NCI-H510A (cell line): Measurements from ENCODE around the gene PRICKLE1.

Experiments used
- DNase-seq: peaks from one replicate; lab custom pipeline; 2025; lab: John Stamatoyannopoulos, UW

The PRICKLE1 gene

DNA sequence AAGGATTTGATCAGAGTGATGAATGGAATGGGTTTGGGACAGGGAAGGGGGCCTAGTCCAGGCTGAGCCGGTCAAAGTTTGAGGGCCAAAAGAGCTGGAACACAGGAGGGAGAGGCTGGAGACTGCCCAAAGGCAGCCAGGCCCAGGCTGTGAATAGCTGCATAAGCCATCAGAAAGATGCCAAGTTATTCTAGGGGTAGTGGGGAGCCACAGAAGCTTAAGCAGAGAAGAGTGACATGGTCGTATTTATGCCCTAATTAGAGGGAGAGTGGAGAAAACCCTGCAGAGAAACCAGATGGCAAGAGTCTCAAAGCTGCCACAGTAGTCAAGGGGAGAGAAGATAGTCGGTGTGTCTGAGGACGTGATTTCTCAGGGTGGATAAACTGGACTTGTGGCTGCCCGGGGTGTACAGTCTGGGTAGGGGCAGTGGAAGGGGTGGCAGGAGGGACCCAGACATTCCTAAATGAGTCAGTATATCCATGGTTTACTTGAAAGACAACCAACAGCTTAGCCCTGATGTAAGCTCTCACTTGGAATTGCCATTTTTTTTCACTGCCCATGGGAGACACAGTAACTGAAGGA is 99.2 kb downstream of the PRICKLE1 start:
- DNase-seq, result no peak

DNA sequence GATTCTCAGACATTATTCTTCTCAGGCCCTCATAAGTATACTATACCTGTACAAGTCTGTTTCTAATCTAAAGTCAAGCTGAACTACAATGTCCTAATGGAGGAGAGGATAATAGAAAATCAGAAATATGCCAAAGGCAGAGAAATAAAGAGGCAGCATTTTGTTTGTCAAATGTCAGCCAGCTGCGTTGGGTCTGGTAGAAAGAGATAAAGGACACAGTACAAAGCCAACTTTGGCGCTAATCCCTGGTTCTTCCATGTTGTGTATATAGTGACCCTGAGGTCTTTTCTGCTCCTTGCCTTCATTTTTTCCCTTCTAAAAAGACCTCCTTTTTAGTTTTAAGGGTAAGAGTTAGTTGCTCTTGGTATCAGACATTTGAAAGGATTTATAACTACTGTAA is 103.1 kb downstream of the PRICKLE1 start:
- no peak for DNase-seq

DNA sequence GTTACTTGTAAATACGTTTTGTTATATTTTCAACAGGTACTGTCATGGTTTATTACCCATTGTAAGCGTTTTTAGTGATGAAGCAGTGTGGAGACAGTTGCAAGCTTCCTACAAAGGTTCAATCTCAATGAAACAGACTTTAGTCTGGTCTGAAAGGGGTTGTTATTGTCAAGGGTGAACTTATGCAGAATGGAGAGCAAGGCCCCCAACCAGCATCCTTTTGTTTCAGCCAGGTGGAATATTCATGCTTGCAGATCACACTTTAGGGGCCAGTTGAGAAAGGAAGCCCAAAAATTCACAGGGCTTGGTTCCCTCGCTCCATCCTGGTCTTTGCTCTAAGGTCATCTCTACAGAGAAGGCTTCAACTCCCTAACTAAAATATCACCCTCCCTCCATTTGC is 103.7 kb downstream of the PRICKLE1 start:
- no peak for DNase-seq

DNA sequence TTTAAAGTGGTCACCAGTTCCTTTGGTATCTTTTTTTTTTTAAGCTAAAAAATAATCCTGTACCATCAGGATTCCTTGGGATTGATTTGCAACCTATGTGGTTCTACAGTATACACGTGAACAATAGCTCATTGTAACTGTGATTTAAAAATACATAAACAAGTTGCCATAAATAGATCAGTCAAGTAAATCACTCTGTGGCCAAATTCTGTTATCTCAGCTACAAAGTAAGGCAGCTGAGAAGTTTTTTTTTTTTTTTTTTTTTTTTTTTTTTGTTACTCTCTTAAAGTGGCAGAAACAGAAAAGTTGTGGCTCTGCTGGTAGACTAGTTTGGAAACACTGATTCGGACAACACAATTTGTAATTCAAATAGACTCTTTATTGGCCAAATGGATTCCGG is 104.5 kb downstream of the PRICKLE1 start:
- DNase-seq, result no peak

DNA sequence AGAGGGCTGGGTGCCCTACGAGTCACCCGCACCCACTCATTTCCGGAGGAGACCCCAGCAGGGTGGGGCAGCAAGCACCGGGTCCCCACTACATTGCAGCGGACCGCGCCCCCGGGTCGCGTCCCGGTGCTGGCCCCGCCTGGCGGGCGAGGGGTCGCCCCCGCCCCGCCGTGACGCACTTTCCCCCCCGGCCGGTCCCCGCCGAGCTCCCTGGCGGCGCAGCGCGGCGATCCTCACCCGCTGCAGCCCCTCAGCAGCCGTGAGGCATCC is 106.1 kb downstream of the PRICKLE1 start:
- DNase-seq, result no peak

DNA sequence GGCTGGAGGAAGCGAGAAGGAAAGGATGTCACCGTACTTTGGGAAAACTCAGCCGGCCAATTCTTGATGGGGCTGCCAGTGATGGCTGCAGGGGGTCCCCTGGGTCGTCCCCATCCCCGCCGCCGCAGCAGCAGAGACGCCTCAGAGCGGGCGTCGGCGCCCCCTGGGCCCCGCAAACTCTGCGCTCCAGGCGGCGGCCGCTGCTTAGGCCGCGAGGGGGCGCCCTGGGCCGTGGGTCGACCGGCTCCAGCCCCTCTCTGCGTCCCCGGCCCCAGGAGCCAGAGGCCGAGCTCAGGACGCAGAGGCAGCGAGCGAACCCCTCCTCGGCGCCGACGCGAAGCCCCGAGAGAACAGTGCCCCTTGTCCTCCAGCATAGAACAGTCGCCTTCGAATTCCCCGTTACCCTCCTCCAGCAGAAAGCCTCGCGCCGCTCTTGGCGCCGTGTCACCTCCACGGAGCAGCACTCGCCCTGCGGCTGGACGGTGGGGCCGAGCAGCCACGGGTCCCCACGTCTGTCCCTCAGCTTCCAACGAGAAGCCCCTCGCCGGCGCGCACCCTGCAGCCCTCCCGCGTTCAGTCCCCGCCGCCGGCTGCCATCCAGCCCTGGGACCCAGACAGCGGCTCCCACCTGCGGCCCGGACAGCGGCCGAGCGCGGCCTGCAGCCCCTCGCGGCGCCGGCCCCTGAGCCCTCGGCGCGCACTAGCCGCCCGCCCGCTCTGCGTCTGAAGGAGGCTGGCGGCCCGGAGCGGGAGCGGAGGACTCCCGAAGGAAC is 106.6 kb downstream of the PRICKLE1 start:
- DNase-seq, result peak; percentile 27

DNA sequence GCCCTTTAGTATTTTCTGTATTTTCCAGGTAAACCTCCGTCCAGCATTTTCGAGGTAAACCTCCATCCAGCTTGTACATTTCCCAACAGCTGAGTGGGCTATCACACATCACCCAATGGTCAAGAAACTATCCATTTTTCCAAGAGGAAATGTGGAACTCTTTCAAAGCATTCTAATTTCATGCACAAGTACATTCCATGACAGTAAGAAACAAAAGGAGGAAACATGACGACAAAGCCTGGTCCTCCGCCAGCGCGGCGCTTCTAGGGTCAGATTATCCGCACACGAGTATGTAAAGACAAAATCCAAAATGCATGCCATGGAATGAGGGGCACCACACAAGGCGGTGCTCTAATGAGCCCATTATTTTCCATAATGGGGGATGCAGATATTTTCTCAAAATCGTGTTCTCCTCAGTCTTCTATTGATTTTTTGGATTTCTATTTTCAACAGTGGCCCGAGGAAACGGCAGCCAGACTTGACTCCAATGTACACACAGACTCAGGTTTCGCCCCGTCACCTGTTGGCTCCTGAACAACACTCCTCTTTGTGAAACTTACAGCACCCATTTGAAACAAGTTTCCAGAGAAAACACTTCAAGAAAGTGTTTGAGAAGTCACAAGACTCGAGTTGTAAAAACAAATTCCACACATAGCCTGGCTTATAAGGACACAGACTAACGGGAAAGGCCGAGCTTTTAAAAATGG is 107.4 kb downstream of the PRICKLE1 start:
- no peak for DNase-seq

DNA sequence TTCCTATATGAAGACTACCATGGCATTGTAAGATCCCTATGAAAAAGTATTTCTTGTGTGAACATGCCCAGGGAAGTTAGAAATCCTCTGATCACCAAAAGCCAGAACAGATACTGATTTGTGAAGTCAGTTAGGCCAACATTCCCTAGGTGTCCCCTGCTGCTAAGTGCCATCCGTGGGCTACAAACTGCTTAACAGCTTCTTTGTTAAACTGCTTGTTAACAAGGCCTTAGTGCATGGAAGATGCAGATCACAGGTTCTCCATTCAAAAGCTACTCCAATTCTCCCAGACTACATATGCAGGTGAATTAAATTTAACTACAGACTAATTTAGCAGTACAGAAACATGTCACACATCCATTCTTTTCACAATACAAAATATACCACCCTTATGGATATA is 108.2 kb downstream of the PRICKLE1 start:
- DNase-seq, result no peak

DNA sequence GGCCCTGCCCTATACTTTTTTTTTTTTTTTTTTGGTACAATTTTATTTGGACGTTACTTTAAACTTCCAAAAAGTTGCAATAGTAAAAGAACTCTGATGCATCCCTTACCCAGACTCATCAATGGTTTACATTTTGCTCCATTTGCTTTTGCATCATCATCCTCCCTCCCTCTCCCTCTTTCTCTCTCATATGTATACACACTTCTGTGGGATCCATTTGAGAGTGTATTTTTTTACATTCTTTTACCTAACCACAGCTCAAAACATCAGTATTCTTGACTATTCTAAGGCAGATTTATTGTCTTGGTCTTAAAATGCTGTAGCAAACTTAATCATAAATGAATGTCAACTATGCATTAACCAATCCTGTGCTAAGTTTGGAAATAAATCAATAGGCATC is 111.6 kb downstream of the PRICKLE1 start:
- DNase-seq, result no peak

DNA sequence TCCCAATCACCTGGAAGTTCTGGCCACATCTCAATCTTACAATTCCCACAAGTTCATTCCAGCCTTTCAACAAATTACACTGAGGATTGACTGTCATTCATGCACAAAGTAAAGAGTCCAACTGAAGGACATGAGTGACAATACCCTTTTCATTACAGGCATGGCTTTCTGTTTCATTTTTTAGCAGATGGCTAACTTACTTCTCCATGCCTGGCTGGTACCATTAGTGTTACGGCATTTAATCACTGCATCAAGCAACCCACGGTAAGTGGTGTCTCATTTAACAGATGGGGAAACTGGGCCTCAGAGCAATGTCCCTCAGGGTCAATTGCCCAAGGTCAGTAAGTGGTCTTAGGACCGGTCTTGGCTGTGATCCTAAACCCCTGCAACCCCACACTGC is 114.4 kb downstream of the PRICKLE1 start:
- no peak for DNase-seq

DNA sequence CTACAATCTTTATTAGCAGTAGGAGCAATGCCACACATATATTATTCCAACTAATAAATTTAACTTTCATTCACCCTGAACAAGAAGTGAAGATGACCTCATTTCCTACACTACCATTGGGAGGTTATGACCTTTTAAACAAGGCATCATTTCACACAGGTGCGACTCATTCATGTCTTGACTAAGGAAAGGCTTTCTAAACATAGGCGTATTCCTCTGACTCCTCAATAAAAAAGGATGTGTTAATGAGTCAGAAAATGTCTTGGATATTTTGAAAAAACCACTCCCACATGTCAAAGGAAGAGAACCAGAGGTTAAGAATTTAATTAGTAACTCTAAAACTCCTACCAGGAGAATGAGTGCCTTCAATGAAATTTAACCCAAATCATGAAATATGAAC is 115.2 kb downstream of the PRICKLE1 start:
- DNase-seq, result no peak

DNA sequence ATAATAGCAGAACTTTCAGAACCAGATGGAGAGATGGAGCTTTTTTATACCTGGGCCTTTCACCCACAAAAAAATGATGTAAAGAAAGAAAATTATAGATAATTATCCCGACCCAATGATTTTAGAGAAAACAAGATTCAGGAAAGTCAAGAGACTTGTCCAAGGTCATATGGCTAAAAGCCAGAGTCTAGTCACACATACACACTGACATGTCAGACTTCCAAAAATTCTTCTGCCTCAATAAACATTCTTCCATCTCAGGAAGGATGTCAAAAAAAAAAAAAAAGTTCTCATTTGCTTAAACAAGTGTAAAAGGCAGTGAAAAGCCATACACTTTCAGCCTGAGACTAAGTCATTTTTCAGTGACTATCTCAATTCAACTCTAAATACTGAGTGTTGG is 116.0 kb downstream of the PRICKLE1 start:
- no peak for DNase-seq

DNA sequence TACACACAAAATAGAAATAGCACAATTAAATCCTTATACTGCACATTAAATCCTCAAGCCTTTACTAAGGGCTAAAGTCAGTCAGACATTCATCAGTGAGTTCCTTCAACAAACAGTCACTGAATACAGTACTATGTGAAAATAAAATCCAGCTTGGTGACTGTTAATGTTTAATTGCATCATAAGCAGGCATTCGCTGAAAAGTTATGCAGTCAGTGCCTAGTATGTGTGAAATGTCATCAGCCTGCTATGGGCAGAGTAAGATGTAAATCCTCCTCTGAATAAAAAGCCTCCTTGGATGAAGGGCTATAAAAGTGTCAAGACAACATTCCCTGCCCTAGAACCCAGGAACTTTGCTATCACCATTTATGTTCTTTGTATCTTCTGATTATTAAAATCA is 116.4 kb downstream of the PRICKLE1 start:
- DNase-seq, result no peak

DNA sequence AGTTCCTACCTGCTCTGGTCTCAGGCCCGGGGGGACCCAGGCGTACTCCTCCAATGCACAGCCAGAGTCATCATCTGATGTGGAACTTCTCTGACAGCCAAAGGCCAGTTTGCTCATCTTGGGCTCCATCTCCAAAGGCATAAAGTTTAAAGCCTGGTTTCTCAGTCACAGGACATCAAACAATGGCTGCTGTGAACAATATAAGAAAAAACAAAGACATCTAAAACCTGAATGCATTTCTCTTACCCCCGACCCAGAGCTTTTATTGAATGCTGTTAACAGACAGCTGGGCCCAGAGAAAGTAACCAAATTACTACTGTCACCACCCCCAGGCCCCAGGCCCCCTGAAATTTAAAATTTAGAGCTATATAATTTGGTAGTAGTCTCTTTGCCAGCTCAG is 117.2 kb downstream of the PRICKLE1 start:
- DNase-seq, result no peak

DNA sequence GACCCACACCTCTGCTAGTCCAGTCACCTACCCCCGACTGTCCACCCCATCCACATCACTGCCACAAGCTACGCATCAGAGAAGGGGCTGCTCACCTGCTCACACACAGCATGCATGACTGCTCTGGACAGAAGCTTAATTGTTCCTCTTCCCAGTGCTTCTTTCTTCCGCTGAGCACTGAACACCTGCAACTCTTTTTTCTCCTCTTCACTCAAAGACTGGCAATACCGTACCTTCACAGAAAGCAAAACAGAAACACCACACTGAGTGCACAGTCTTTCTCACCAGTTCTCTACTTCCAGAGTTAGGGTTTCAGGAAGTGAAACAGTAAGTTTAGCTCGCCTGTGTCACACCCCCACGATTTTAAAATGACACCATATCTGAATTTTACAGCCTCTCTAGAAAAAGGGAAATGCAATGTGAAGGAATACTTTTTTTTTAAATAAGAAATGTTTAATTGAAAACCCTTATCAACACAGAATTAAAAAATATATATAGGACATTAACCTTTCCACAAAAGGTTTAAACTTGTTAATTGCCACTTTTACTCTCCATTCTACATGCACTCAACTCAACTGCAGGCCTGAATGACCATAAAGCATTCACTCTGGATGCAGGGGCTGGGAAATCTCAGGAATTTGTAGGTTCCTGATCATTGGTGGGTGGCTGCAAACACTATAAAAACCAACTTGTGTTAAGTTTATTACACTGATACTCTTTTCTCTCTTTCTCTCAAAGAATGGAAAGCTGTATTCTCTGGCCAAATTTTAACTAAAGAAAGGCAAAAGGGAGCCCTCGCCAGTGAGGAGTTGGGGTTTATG is 120.0 kb downstream of the PRICKLE1 start:
- DNase-seq, result no peak

DNA sequence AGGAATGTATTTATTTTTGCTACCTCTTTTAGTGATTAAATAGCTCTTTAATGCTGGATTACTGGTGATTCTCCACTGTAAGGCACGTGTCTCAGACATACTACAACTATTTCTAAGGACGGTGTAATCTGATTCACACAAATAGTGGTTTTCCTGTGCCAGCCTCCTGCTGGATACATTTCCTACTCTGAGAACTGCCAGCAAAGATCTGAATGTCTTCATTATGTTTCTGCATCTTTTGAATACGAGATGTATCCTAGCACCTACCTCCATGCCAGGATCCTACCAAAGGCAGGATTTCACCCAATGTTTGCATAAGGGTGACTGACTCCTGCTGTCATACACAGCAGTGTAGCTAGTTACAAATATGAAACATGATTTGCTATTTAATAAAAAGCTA is 120.6 kb downstream of the PRICKLE1 start:
- no peak for DNase-seq

DNA sequence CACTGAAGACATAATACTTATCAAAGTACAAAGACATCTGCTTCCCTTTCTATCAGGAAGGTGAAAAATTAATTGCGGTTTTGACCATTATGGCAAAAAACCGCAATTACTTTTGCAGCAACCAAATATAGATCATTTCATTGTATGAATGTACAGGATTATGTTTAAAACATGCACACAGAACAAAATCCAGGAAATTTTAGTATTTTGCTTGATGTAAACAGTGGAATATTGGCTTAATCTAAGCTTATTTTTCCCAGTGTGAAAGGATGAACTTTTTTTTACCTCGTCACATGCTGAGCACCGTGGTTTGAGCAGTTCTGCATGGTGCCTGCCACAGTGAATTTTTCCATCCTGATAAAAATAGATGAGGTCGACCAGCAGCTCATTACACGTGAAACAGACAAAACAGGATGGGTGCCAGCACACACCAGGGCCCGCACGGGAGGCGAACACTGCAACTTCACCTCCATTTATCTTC is 121.2 kb downstream of the PRICKLE1 start:
- no peak for DNase-seq

DNA sequence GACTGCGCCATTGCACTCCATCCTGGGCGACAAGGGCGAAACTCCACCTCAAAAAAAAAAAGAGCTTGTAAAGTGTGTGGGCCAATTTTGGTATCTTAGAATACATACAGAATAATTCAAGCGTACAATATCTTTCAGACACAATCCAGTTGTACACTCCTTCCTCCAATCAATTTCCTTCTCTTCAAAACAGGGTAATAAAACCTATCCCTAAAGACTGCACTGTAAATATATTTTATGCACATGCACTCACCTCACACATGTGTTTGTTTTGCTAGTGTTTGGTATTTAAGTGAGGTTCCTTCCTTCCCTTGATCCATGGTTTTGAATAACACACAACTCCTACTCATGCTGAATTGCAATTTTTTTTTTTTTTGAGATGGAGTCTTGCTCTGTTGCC is 125.9 kb downstream of the PRICKLE1 start:
- no peak for DNase-seq

DNA sequence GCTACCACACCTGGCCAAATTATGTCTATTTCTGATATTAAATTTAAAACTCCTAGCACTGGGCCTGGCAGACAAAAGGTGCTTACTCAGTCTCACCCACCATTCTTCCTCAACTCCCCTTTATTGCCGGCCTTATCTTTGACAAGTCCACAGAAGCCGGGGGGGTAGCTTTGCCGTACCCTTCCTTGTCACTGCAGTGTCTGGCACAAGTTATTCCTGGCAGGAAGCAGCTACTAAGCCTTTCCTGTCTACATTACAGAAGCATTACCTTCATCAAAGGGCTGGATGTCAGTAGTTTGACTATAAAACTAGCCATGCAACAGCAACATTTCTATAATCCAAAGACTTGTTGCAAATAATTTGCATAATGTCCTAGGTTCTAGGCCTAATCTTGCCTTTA is 127.1 kb downstream of the PRICKLE1 start:
- DNase-seq, result no peak

DNA sequence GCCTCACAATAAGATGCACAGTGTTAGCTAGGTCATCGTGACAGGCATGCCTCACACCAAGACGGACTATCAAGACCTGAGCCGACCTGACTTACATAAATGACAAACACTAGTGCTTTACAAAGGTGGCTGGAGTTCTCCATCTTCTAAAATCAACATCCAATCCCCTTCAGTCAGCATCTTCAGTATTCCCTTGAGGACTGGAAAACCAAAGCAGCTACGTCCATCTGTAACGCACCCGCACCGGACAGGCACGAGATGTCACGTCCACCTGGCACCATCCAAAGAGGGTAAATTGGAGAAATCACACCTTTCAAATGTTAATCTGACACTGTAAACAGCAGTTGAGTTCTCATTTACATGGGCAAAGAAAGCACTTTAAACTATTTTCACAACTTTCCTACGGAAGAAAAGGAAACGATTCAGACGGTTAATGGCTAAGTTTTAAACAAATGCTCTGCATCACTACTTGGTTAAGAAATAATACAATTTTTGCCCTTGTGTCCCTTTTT is 130.2 kb downstream of the PRICKLE1 start:
- no peak for DNase-seq

DNA sequence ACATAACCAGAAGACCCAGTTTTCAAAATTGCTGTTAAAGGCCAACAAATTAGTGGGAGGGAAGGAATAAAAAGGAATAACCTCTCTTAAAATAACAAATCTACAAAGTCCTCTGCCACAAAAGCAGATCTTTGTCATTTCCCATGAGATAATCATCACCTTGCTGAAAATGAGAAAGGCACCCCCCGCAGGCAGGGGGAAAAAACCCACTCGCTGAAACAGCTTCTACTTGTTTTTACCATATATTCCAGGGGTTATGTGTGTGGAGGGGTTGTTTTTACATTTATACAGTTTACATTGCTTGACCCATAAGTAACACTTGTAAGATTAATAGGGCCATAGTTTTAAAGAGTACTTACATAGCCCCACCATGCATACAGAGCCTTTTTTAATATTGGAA is 131.0 kb downstream of the PRICKLE1 start:
- no peak for DNase-seq

DNA sequence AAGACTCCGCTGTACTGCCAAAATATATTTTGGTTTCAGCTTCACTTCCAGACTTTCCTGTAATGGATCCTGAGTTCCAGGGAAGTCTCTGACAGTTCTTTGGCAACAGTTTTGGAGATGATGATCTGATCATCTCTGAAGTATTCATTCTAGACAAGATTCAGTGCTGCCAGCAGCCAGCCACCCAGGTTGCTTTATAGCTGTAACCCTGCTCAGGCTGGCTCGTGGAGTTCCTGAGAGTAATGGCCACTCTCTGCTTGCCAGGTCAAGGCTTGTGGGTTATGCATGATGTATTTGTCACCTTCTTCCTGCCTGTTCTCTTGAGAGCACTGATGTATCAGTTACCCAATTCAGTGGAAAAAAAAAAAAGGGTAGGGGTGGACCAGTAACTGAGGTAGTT is 139.3 kb downstream of the PRICKLE1 start:
- no peak for DNase-seq
